Stimulated activated memory B cell treated with anti-CD40 and anti-IgM and Interleukin-4, amounts not matched to agents 10 μg/mL and 1 μg/mL and 100 μg/mL, for 72 hours (primary cell): ENCODE results near the gene ROMO1.
A peak's percentile ranks its signal among the peaks of the same experiment; 100 is the strongest.
"Not testable (repeated sequence)": the region's sequence is repeated elsewhere in the genome, so short reads cannot be mapped to it uniquely, and the experiment has no call there.

ENCODE experiments used
- ATAC-seq: fragments of 150-1000 bp; cut with Tn5 transposase; 2 replicates; pipeline ENCODE4 v1.10.0; 2021
- H3K27ac Mint-ChIP-seq: one replicate; pipeline ENCODE4 v1.8.0; 2022; ENCODE audit warnings: mild to moderate bottlenecking, mixed read lengths
- H3K27me3 Mint-ChIP-seq: one replicate; pipeline ENCODE4 v1.8.0; 2022; ENCODE audit warnings: mixed read lengths
- H3K36me3 Mint-ChIP-seq: one replicate; pipeline ENCODE4 v1.8.0; 2022; ENCODE audit warnings: mixed read lengths
- H3K4me1 Mint-ChIP-seq: one replicate; pipeline ENCODE4 v1.8.0; 2022; ENCODE audit warnings: mixed read lengths
- H3K4me3 Mint-ChIP-seq: one replicate; pipeline ENCODE4 v1.8.0; 2022; ENCODE audit warnings: mild to moderate bottlenecking, moderate library complexity, mixed read lengths
- H3K9me3 Mint-ChIP-seq: one replicate; pipeline ENCODE4 v1.8.0; 2022; ENCODE audit warnings: mixed read lengths

Gene ROMO1

GRCh38 chr20:35664466-35665206 is 34.6 kb upstream of the ROMO1 start, which contains the start of the genes CPNE1 and RBM12:
CPNE1 (minus strand) TSS chr20:35664900; CDS start chr20:35632923, 31,977 bp downstream.
RBM12 (minus strand) TSS chr20:35664900; CDS start chr20:35655322, 9,578 bp downstream.
- Mint-ChIP-seq H3K27me3 (no peaks in the 10 kb centered on the region), H3K4me3 (peak within 1 kb of the TSS; percentile 86), H3K9me3 (no peaks in the 10 kb centered on the region), H3K4me1 (peaks cover 46% of the 10 kb centered on the region), H3K27ac (peak within 1 kb of the TSS; percentile 96), H3K36me3 (peaks cover 23% of the 10 kb centered on the region)
- peak; percentile 94 for ATAC-seq

- ATAC-seq: no peak
- Mint-ChIP-seq H3K27me3 (no peaks in the 10 kb centered on the region), H3K9me3 (no peaks in the 10 kb centered on the region), H3K36me3 (peaks cover 36% of the 10 kb centered on the region), H3K4me1 (peaks cover 34% of the 10 kb centered on the region), H3K27ac (no peak overlapping the region), H3K4me3 (no peak overlapping the region)
Observed at GRCh38 chr20:35665949-35666288, 33.3 kb upstream of the ROMO1 start.

- ATAC-seq: no peak
- Mint-ChIP-seq H3K9me3 (no peaks in the 10 kb centered on the region), H3K4me1 (peaks cover 4% of the 10 kb centered on the region), H3K4me3 (no peak overlapping the region), H3K36me3 (peaks cover 50% of the 10 kb centered on the region), H3K27ac (no peak overlapping the region), H3K27me3 (no peaks in the 10 kb centered on the region)
Observed at GRCh38 chr20:35669221-35669620, 30.0 kb upstream of the ROMO1 start.

DNA sequence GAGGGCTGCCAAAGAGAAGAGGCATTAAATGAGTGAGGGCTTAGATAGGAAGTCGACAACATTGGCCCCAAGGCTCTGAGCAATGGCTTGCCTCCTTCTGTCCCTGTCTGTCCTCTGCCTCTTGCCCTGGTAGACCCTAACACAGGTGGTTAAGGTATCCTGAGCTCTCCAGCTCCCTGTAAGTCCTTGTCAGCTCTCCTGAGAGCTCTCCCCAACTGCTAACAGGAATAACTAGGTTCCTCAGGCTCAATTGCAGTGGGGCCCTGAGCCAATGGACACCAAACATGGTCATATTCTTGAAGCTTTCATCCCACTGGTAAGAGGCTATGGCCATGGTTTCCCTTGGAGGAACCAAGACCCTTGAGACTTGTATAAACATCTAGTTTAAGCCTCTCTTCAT is 29.5 kb upstream of the ROMO1 start:
- Mint-ChIP-seq H3K27ac (no peak overlapping the region), H3K4me1 (peaks cover 4% of the 10 kb centered on the region), H3K27me3 (no peaks in the 10 kb centered on the region), H3K36me3 (peaks cover 53% of the 10 kb centered on the region), H3K4me3 (no peak overlapping the region), H3K9me3 (no peaks in the 10 kb centered on the region)
- ATAC-seq: no peak

DNA sequence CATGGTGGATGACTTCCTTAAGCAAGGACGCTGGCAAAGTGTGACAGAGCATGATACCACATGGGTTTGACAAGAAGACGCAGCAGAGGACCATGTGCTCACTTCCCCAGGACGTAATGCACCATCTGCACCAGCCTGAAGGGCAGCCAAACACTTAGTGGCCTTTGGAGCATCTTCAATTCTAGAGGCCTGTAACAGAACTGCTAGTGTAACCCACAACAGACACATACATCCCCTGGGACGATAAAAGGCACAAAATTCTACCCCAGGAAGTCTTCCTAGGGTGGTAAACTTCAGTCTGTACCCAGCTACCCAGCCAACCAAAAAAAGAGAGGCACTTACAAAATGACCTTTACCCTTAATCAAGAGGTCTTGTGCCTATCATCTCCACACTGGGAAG is 25.3 kb upstream of the ROMO1 start:
- H3K4me1 Mint-ChIP-seq: no peaks in the 10 kb centered on the region
- no peak overlapping the region for H3K27ac Mint-ChIP-seq
- H3K9me3 Mint-ChIP-seq: no peaks in the 10 kb centered on the region
- no peak for ATAC-seq
- H3K4me3 Mint-ChIP-seq: no peak overlapping the region
- peaks cover 53% of the 10 kb centered on the region for H3K36me3 Mint-ChIP-seq
- no peaks in the 10 kb centered on the region for H3K27me3 Mint-ChIP-seq

- ATAC-seq: no peak
- H3K36me3 Mint-ChIP-seq: peaks cover 42% of the 10 kb centered on the region
- peaks cover 2% of the 10 kb centered on the region for H3K4me1 Mint-ChIP-seq
- H3K9me3 Mint-ChIP-seq: no peaks in the 10 kb centered on the region
- no peak overlapping the region for H3K4me3 Mint-ChIP-seq
- H3K27ac Mint-ChIP-seq: no peak overlapping the region
- H3K27me3 Mint-ChIP-seq: no peaks in the 10 kb centered on the region
Observed at GRCh38 chr20:35674921-35675320, 24.3 kb upstream of the ROMO1 start.

- no peaks in the 10 kb centered on the region for H3K36me3 Mint-ChIP-seq
- H3K4me1 Mint-ChIP-seq: peaks cover 16% of the 10 kb centered on the region
- H3K27ac Mint-ChIP-seq: peak overlapping the region; percentile 77
- no peaks in the 10 kb centered on the region for H3K27me3 Mint-ChIP-seq
- peak; percentile 88 for ATAC-seq
- no peak overlapping the region for H3K4me3 Mint-ChIP-seq
- H3K9me3 Mint-ChIP-seq: no peaks in the 10 kb centered on the region
Observed at GRCh38 chr20:35680452-35681183, 18.6 kb upstream of the ROMO1 start.

- no peak for ATAC-seq
- Mint-ChIP-seq H3K4me3 (no peak overlapping the region), H3K27me3 (no peaks in the 10 kb centered on the region), H3K9me3 (no peaks in the 10 kb centered on the region), H3K27ac (peak overlapping the region; percentile 77), H3K4me1 (peaks cover 16% of the 10 kb centered on the region), H3K36me3 (peaks cover 10% of the 10 kb centered on the region)
Observed at GRCh38 chr20:35681960-35682359, 17.2 kb upstream of the ROMO1 start.

DNA sequence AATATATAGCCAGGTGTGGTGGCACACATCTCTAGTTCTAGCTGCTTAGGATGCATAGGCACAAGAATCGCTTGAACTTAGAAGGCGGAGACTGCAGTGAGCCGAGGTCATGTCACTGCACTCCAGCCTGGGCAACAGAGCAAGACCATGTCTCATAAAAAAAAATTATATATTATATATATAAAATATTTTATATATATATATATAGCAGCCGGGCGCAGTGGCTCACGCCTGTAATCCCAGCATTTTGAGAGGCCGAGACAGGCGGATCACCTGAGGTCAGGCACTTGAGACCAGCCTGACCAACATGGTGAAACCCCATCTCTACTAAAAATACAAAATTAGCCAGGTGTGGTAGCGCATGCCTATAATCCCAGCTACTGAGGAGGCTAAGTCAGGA is 13.8 kb upstream of the ROMO1 start:
- H3K9me3 Mint-ChIP-seq, H3K27me3 Mint-ChIP-seq, H3K4me3 Mint-ChIP-seq, H3K4me1 Mint-ChIP-seq, ATAC-seq, H3K27ac Mint-ChIP-seq: not testable (repeated sequence)
- peaks cover 34% of the 10 kb centered on the region for H3K36me3 Mint-ChIP-seq

DNA sequence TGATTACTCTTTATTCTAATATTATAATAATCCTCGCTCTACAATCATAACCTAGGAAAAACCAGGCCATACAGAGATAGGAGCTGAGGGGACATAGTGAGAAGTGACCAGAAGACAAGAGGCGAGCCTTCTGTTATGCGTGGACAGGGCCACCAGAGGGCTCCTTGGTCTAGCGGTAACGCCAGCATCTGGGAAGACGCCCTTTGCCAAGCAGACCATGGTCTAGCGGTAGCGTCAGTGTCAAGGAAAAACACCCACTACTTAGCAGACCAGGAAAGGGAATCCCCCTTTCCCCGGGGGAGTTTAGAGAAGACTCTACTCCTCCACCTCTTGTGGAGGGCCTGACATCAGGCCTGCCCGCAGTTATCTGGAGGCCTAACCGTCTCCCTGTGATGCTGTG is 12.3 kb upstream of the ROMO1 start:
- not testable (repeated sequence) for H3K27ac Mint-ChIP-seq, H3K4me1 Mint-ChIP-seq, H3K4me3 Mint-ChIP-seq, H3K27me3 Mint-ChIP-seq, H3K9me3 Mint-ChIP-seq, ATAC-seq
- H3K36me3 Mint-ChIP-seq: peaks cover 37% of the 10 kb centered on the region

GRCh38 chr20:35690265-35690664 is 8.9 kb upstream of the ROMO1 start:
- H3K4me1 Mint-ChIP-seq: no peaks in the 10 kb centered on the region
- no peak for ATAC-seq
- H3K36me3 Mint-ChIP-seq: peaks cover 48% of the 10 kb centered on the region
- peaks cover 3% of the 10 kb centered on the region for H3K9me3 Mint-ChIP-seq
- H3K27ac Mint-ChIP-seq: no peak overlapping the region
- no peaks in the 10 kb centered on the region for H3K27me3 Mint-ChIP-seq
- no peak overlapping the region for H3K4me3 Mint-ChIP-seq

- peaks cover 23% of the 10 kb centered on the region for H3K4me1 Mint-ChIP-seq
- H3K9me3 Mint-ChIP-seq: no peaks in the 10 kb centered on the region
- H3K27ac Mint-ChIP-seq: no peak overlapping the region
- no peaks in the 10 kb centered on the region for H3K27me3 Mint-ChIP-seq
- ATAC-seq: no peak
- H3K4me3 Mint-ChIP-seq: no peak overlapping the region
- H3K36me3 Mint-ChIP-seq: peaks cover 21% of the 10 kb centered on the region
Observed at GRCh38 chr20:35695245-35695749, 3.9 kb upstream of the ROMO1 start.

GRCh38 chr20:35695978-35696377 is 3.2 kb upstream of the ROMO1 start:
- H3K4me3 Mint-ChIP-seq: no peak overlapping the region
- H3K4me1 Mint-ChIP-seq: peaks cover 30% of the 10 kb centered on the region
- no peak for ATAC-seq
- H3K9me3 Mint-ChIP-seq: no peaks in the 10 kb centered on the region
- H3K36me3 Mint-ChIP-seq: peaks cover 16% of the 10 kb centered on the region
- no peaks in the 10 kb centered on the region for H3K27me3 Mint-ChIP-seq
- H3K27ac Mint-ChIP-seq: no peak overlapping the region

- ATAC-seq: no peak
- Mint-ChIP-seq H3K27me3 (no peaks in the 10 kb centered on the region), H3K4me1 (peaks cover 32% of the 10 kb centered on the region), H3K27ac (peak overlapping the region; percentile 92), H3K9me3 (no peaks in the 10 kb centered on the region), H3K36me3 (peaks cover 18% of the 10 kb centered on the region), H3K4me3 (peak overlapping the region; percentile 93)
Observed at GRCh38 chr20:35697696-35698297, 1.4 kb upstream of the ROMO1 start.

- H3K9me3 Mint-ChIP-seq: no peaks in the 10 kb centered on the region
- H3K27me3 Mint-ChIP-seq: no peaks in the 10 kb centered on the region
- peak overlapping the region; percentile 93 for H3K4me3 Mint-ChIP-seq
- peaks cover 18% of the 10 kb centered on the region for H3K36me3 Mint-ChIP-seq
- peak; percentile 69 for ATAC-seq
- peak overlapping the region; percentile 92 for H3K27ac Mint-ChIP-seq
- H3K4me1 Mint-ChIP-seq: peaks cover 32% of the 10 kb centered on the region
Observed at GRCh38 chr20:35698298-35699126, 693 bp upstream of the ROMO1 start.
